K562 (cell line): Measurements from ENCODE around the gene SH3YL1. TPM values are rescaled to one million over a fixed set of nuclear protein-coding genes. Genes with fewer than 3 reads are reported as not detected.

Experiments
- ATAC-seq: fragments of 200-7000 bp; cut with Tn5 transposase; 3 replicates; pipeline ENCODE4 v1.9.1; 2020; ENCODE audit warnings: moderate library complexity
- BruUV-seq: library from RNA; stranded (reverse); fragments of 400-500 nt; replicated peaks from 2 replicates; lab custom pipeline; 2021; lab: Mats Ljungman, UMichigan
- CTCF ChIA-PET: fragments of 300-600 bp; formaldehyde crosslinking; extraction: SDS; loops from one replicate; lab custom pipeline; 2021; ENCODE audit warnings: low intra/inter-chr PET ratio; lab: Yijun Ruan, JAX
- POLR2A ChIA-PET: fragments of 300-600, 350-650 bp; sonication (Branson Sonifier 250); formaldehyde crosslinking; extraction: SDS; loops from one replicate; lab custom pipeline; 2021; ENCODE audit warnings: antibody characterized with exemption, inconsistent platforms; lab: Yijun Ruan, JAX
- DNase-seq, 4 experiments: peaks; one replicate each; pipeline versions ENCODE4 v3.0.0 to v3.0.0-alpha.2; 2011 to 2018; ENCODE audit warnings: low spot score in 3 of 4, mixed read lengths in 3 of 4; ENCODE audit errors: extremely low read depth in 1 of 4
- FAIRE-seq: peaks from 2 replicates; lab custom pipeline; 2011; peaks lifted over from hg19 to GRCh38; lab: Jason Lieb, UNC
- H2AFZ ChIP-seq: 2 replicates; pipeline ENCODE4 v1.6.0; 2011; ENCODE audit warnings: low read depth, low read length, control low read depth, inconsistent platforms
- H3K27ac ChIP-seq: fragments of 200-600 bp; 3 replicates; pipeline ENCODE4 v1.8.0; 2011; ENCODE audit warnings: low read depth, mild to moderate bottlenecking, control low read depth, inconsistent platforms, low read length, moderate library complexity, mixed read lengths; ENCODE audit errors: extremely low read depth
- H3K27me3 ChIP-seq, 2 experiments: fragments of 300-600 bp in 1 of 2; 2 replicates in 1 of 2; 3 replicates in 1 of 2; pipeline versions ENCODE4 v1.6.0 to v1.8.0; 2011; ENCODE audit warnings: inconsistent platforms in 2 of 2, low read length in 2 of 2, mild to moderate bottlenecking in 1 of 2, mixed read lengths in 1 of 2, moderate library complexity in 1 of 2; ENCODE audit not compliant: control insufficient read depth in 2 of 2, insufficient read depth in 2 of 2
- H3K36me3 ChIP-seq: fragments of 300-600 bp; 3 replicates; pipeline ENCODE4 v1.8.0; 2011; ENCODE audit warnings: mild to moderate bottlenecking, low read length, inconsistent platforms; ENCODE audit not compliant: control insufficient read depth, insufficient read depth
- H3K4me1 ChIP-seq, 2 experiments: fragments of 200-600 bp in 1 of 2; replicated peaks in 1 of 2; 2 replicates in 1 of 2; 3 replicates in 1 of 2; pipeline versions ENCODE4 v1.5.1 to v1.8.0; 2011; ENCODE audit warnings: inconsistent platforms in 2 of 2, low read length in 2 of 2, mild to moderate bottlenecking in 1 of 2, mixed read lengths in 1 of 2, moderate library complexity in 1 of 2; ENCODE audit not compliant: control insufficient read depth in 2 of 2, insufficient read depth in 2 of 2
- H3K4me2 ChIP-seq: 2 replicates; pipeline ENCODE4 v1.6.1; 2011; ENCODE audit warnings: low read length, control low read depth, inconsistent platforms, mixed read lengths; ENCODE audit not compliant: insufficient read depth
- H3K4me3 ChIP-seq: fragments of 200-600 bp; sonication (generic), shearing (Covaris generic); 2 replicates; pipeline ENCODE4 v1.5.1; 2016; ENCODE audit warnings: control low read depth, inconsistent platforms
- H3K79me2 ChIP-seq: fragments of 200-600 bp; 3 replicates; pipeline ENCODE4 v1.8.0; 2011; ENCODE audit warnings: low read length, inconsistent platforms; ENCODE audit not compliant: control insufficient read depth, insufficient read depth
- H3K9ac ChIP-seq, 2 experiments: 2 replicates each; pipeline versions ENCODE4 v1.6.0 to v1.6.1; 2011; ENCODE audit warnings: low read depth in 2 of 2, low read length in 2 of 2, control low read depth in 1 of 2, inconsistent platforms in 1 of 2, mild to moderate bottlenecking in 1 of 2, mixed read lengths in 1 of 2; ENCODE audit not compliant: insufficient read depth in 1 of 2
- H3K9me1 ChIP-seq: one replicate; pipeline ENCODE4 v1.6.0; 2011; ENCODE audit warnings: inconsistent platforms, mild to moderate bottlenecking, low read length, moderate library complexity; ENCODE audit not compliant: control insufficient read depth, insufficient read depth
- H3K9me3 ChIP-seq: replicated peaks from 2 replicates; pipeline ENCODE4 v1.5.1; 2011; ENCODE audit warnings: low read depth, low read length, inconsistent platforms; ENCODE audit not compliant: control insufficient read depth, insufficient read depth
- H4K20me1 ChIP-seq: replicated peaks from 2 replicates; pipeline ENCODE4 v1.6.1; 2011; ENCODE audit warnings: low read length, inconsistent platforms, mixed read lengths; ENCODE audit not compliant: control insufficient read depth, insufficient read depth
- BHLHE40 ChIP-seq: IDR thresholded peaks from 2 replicates; pipeline ENCODE4 v1.6.1; 2011; ENCODE audit warnings: low read length, improper control_type of control experiment
- C11orf30 ChIP-seq: fragments of 450-650 bp; IDR thresholded peaks from 2 replicates; pipeline ENCODE4 v1.6.1; 2016; ENCODE audit warnings: low read depth, mild to moderate bottlenecking
- CSDE1 ChIP-seq, 2 experiments: fragments of 450-650 bp; IDR thresholded peaks; 2 replicates each; pipeline ENCODE4 v1.6.1; 2016; ENCODE audit warnings: mild to moderate bottlenecking in 1 of 2
- ETV1 ChIP-seq: fragments of 450-650 bp; conservative IDR thresholded peaks from 2 replicates; pipeline ENCODE4 v1.6.1; 2016; ENCODE audit warnings: missing genetic modification characterization, control low read depth, low read depth, missing compliant biosample characterization
- GTF2F1 ChIP-seq: IDR thresholded peaks from 2 replicates; pipeline ENCODE4 v1.6.1; 2011; ENCODE audit warnings: low read depth, low read length, improper control_type of control experiment
- HLTF ChIP-seq: fragments of 450-650 bp; IDR thresholded peaks from 2 replicates; pipeline ENCODE4 v1.6.1; 2016
- KDM5B ChIP-seq: fragments of 200-600 bp; sonication (generic); IDR thresholded peaks from 2 replicates; pipeline ENCODE4 v1.6.1; 2012; ENCODE audit warnings: low read depth, mild to moderate bottlenecking, moderate library complexity, low read length, control low read depth, inconsistent platforms; ENCODE audit not compliant: insufficient replicate concordance
- MYBL2 ChIP-seq, 2 experiments: fragments of 450-650 bp in 1 of 2; sonication (generic) in 1 of 2; formaldehyde crosslinking in 1 of 2; IDR thresholded peaks; 2 replicates each; pipeline versions ENCODE4 v1.6.1 to v1.8.1; 2017 to 2022; ENCODE audit warnings: borderline replicate concordance in 1 of 2, inconsistent platforms in 1 of 2, low read depth in 1 of 2, mild to moderate bottlenecking in 1 of 2, missing genetic modification reagents in 1 of 2, moderate library complexity in 1 of 2
- NFIC ChIP-seq: fragments of 450-650 bp; IDR thresholded peaks from 2 replicates; pipeline ENCODE4 v1.6.1; 2017; ENCODE audit warnings: mild to moderate bottlenecking, inconsistent platforms
- NRF1 ChIP-seq, 2 experiments: fragments of 450-650 bp; IDR thresholded peaks in 1 of 2; conservative IDR thresholded peaks in 1 of 2; 2 replicates each; pipeline ENCODE4 v1.6.1; 2014; ENCODE audit warnings: mild to moderate bottlenecking in 2 of 2
- RFX1 ChIP-seq: fragments of 450-650 bp; IDR thresholded peaks from 2 replicates; pipeline ENCODE4 v1.6.1; 2016; ENCODE audit warnings: mild to moderate bottlenecking, moderate library complexity
- SOX6 ChIP-seq: fragments of 450-650 bp; IDR thresholded peaks from 2 replicates; pipeline ENCODE4 v1.6.1; 2014; ENCODE audit warnings: mild to moderate bottlenecking
- ZNF316 ChIP-seq: fragments of 450-650 bp; IDR thresholded peaks from 2 replicates; pipeline ENCODE4 v1.6.1; 2016
- ZNF764 ChIP-seq: fragments of 250-450 bp; sonication (Bioruptor Pico); IDR thresholded peaks from 2 replicates; pipeline ENCODE4 v1.4.0; 2020; ENCODE audit warnings: low read depth, mild to moderate bottlenecking, moderate library complexity
- WGBS: fragments of 100-300 bp; shearing (Covaris generic); methylation state at CpG from one replicate; pipeline ENCODE4 v1.1.6; 2016; ENCODE audit warnings: low coverage, mixed read lengths; ENCODE audit not compliant: insufficient coverage; ENCODE audit errors: missing lambda C conversion rate; 5-methylcytosine and 5-hydroxymethylcytosine counted together
- in situ Hi-C: fragments of 300-500 bp; cut with MboI; formaldehyde crosslinking; loops from 4 replicates; pipeline ENCODE4 v1.15.0; 2018; ENCODE audit warnings: inconsistent platforms, mixed read lengths
- intact Hi-C: fragments of 100-400 bp; cut with micrococcal nuclease; formaldehyde crosslinking; loops from 2 replicates; pipeline ENCODE4 v1.14.2; 2022
- polyA plus RNA-seq, 8 experiments: library from polyadenylated mRNA; depleted of rRNA in 4 of 8; stranded (reverse) in 5 of 8; unstranded in 3 of 8; fragments of >200 nt; fragmentation: Nextera tagmentation in 2 of 8; fragmentation: Illumina TruSeq in 1 of 8; extraction: Ambion mirVana in 2 of 8; extraction: Trizol in 1 of 8; gene quantifications; 2 replicates each; pipeline versions ENCODE4 v1.2.1 to v1.2.3, GENCODE V29; 2011 to 2014; ENCODE audit warnings: inconsistent platforms in 1 of 8, missing spikeins in 1 of 8
- total RNA-seq, 7 experiments: library from RNA; depleted of rRNA in 6 of 7; stranded (reverse); fragments of >200 nt in 6 of 7; fragmentation: Illumina TruSeq in 2 of 7; extraction: Trizol in 2 of 7; gene quantifications; 2 replicates each; pipeline versions ENCODE4 v1.2.1 to v1.2.3, GENCODE V29; 2011 to 2021; ENCODE audit warnings: low replicate concordance in 1 of 7

Gene SH3YL1
- total and polyA plus RNA-seq, 9 of the 15 experiments (the other 6 are each of a cell fraction or from before 2014, with no cell fraction given): 3.9 to 7.8 (median 5.3) TPM

- TF ChIP-seq GTF2F1: no peak
- peak; percentile 50; the same call in 1 of the 2 replicates for TF ChIP-seq SOX6
- peak; percentile 12 to 40; a peak in 1 of 4 replicates for TF ChIP-seq NRF1 (conservative IDR thresholded peaks at IDR 0.05 in 1 of 2, IDR thresholded peaks at IDR 0.05 in 1 of 2)
- 0 out of 2 replicates have a peak, but pooled peaks have one; percentile 20 for TF ChIP-seq ETV1 (tag)
- no peak for TF ChIP-seq NFIC
- 0 out of 2 replicates have a peak, but pooled peaks have one; percentile 32 for TF ChIP-seq BHLHE40
- no peak for TF ChIP-seq KDM5B
- TF ChIP-seq RFX1: peak; percentile 89
- no peak for TF ChIP-seq ZNF764
- TF ChIP-seq CSDE1 (IDR thresholded peaks at IDR 0.05): peak in 1 of 2 experiments; percentile 42; a peak in 1 of 4 replicates
Measured at GRCh38 chr2:253202-253638, 10.6 kb downstream of the SH3YL1 start (continued).

- Histone ChIP-seq H3K9ac (no peak overlapping the region), H3K9me1 (no peaks in the 10 kb centered on the region), H3K79me2 (no peaks in the 10 kb centered on the region), H4K20me1 (no peaks in the 10 kb centered on the region), H3K27me3 (no peaks in the 10 kb centered on the region), H3K4me3 (no peak overlapping the region), H3K4me1 (no peaks in the 10 kb centered on the region), H3K9me3 (no peaks in the 10 kb centered on the region), H3K36me3 (no peaks in the 10 kb centered on the region), H3K27ac (no peak overlapping the region), H2AFZ (no peak overlapping the region), H3K4me2 (no peak overlapping the region)
- peak; percentile 9; the same call in 1 of the 2 replicates for TF ChIP-seq C11orf30
- no peak for TF ChIP-seq MYBL2 (IDR thresholded peaks at IDR 0.05; ENCODE audit: low read depth)
- no peak for TF ChIP-seq MYBL2 (CRISPR knock-in tag; IDR thresholded peaks at IDR 0.05; ENCODE audit: borderline replicate concordance)
- TF ChIP-seq ZNF316: peak; percentile 37; the same call in 1 of the 2 replicates
- no peak for TF ChIP-seq HLTF
- in situ Hi-C loops (no loop called here), intact Hi-C loops (no loop called here)
- POLR2A ChIA-PET: interaction anchor here (0.7 to 0.8 kb wide), 2 partner anchors 19 to 424 kb away, joined by 3 to 4 read pairs; no protein-coding TSS in a partner anchor
- 35% methylated on average over 6 of the region's 6 CpGs for WGBS
- no peak for FAIRE-seq
- CTCF ChIA-PET: no interaction called here
- BruUV-seq: no TSS peak
- no peak for ATAC-seq
- DNase-seq: no peak
Measured at GRCh38 chr2:252001-252602, 11.7 kb downstream of the SH3YL1 start.
